SK-N-SH (cell line): Measurements from ENCODE around the gene MANBA. TPM values are rescaled to one million over a fixed set of nuclear protein-coding genes. Genes with fewer than 3 reads are reported as not detected.

Source experiments
- CTCF ChIA-PET: fragments of 300-600, 350-600 bp; formaldehyde crosslinking; extraction: SDS; loops from one replicate; lab custom pipeline; 2021; lab: Yijun Ruan, JAX
- POLR2A ChIA-PET: fragments of 350-600 bp; sonication (Branson Sonifier 250); formaldehyde crosslinking; extraction: SDS; loops from one replicate; lab custom pipeline; 2020; ENCODE audit warnings: antibody characterized with exemption, inconsistent platforms; lab: Yijun Ruan, JAX
- DNase-seq: peaks from one replicate; pipeline ENCODE4 v3.0.0; 2012
- H2AFZ ChIP-seq: fragments of 200-600 bp; sonication (generic); 2 replicates; pipeline ENCODE4 v1.8.1; 2016; ENCODE audit warnings: antibody characterized with exemption, mild to moderate bottlenecking, low read depth
- H3F3A ChIP-seq: fragments of 200-600 bp; sonication (generic); replicated peaks from 2 replicates; pipeline ENCODE3; 2016; ENCODE audit warnings: antibody characterized with exemption, mild to moderate bottlenecking; ENCODE audit not compliant: insufficient read depth
- H3K27ac ChIP-seq, 2 experiments: fragments of 200-500 bp in 1 of 2; fragments of 200-600 bp in 1 of 2; sonication (Bioruptor generic) in 1 of 2; sonication (generic), shearing (Covaris generic) in 1 of 2; 2 replicates each; pipeline versions ENCODE4 v1.5.1 to v1.6.1; 2014 to 2016; ENCODE audit warnings: low read depth in 2 of 2, inconsistent platforms in 1 of 2, low read length in 1 of 2, mild to moderate bottlenecking in 1 of 2, mixed read lengths in 1 of 2
- H3K27me3 ChIP-seq: fragments of 200-600 bp; sonication (generic), shearing (Covaris generic); 2 replicates; pipeline ENCODE4 v1.6.1; 2016; ENCODE audit warnings: mixed run types; ENCODE audit not compliant: insufficient read depth
- H3K36me3 ChIP-seq, 2 experiments: fragments of 200-500 bp in 1 of 2; fragments of 200-600 bp in 1 of 2; sonication (Bioruptor generic) in 1 of 2; sonication (generic) in 1 of 2; replicated peaks in 1 of 2; 2 replicates each; pipeline versions ENCODE3 to v1.5.1; 2014 to 2016; ENCODE audit warnings: low read length in 1 of 2, mild to moderate bottlenecking in 1 of 2; ENCODE audit not compliant: insufficient read depth in 2 of 2, control insufficient read depth in 1 of 2
- H3K4me1 ChIP-seq, 2 experiments: fragments of 200-500 bp in 1 of 2; fragments of 200-600 bp in 1 of 2; sonication (Bioruptor generic) in 1 of 2; sonication (generic), shearing (Covaris generic) in 1 of 2; 2 replicates each; pipeline versions ENCODE4 v1.5.1 to v1.6.1; 2014 to 2016; ENCODE audit warnings: low read depth in 1 of 2, low read length in 1 of 2, mixed run types in 1 of 2; ENCODE audit not compliant: insufficient read depth in 2 of 2, control insufficient read depth in 1 of 2
- H3K4me2 ChIP-seq: fragments of 200-600 bp; sonication (generic), shearing (Covaris generic); 2 replicates; pipeline ENCODE4 v1.6.1; 2017; ENCODE audit warnings: mixed run types
- H3K4me3 ChIP-seq, 2 experiments: fragments of 200-500 bp in 1 of 2; fragments of 200-600 bp in 1 of 2; sonication (Bioruptor generic) in 1 of 2; sonication (generic), shearing (Covaris generic) in 1 of 2; 2 replicates each; pipeline versions ENCODE4 v1.5.1 to v1.8.1; 2014 to 2016; ENCODE audit warnings: low read depth in 2 of 2, inconsistent platforms in 1 of 2, low read length in 1 of 2, mild to moderate bottlenecking in 1 of 2, mixed read lengths in 1 of 2, moderate library complexity in 1 of 2
- H3K79me2 ChIP-seq: fragments of 200-600 bp; sonication (generic); 2 replicates; pipeline ENCODE4 v1.8.1; 2017; ENCODE audit warnings: mild to moderate bottlenecking; ENCODE audit not compliant: insufficient read depth
- H3K9ac ChIP-seq: fragments of 200-600 bp; sonication (generic); 2 replicates; pipeline ENCODE4 v1.6.1; 2017; ENCODE audit warnings: mixed run types
- H3K9me2 ChIP-seq: fragments of 200-600 bp; sonication (generic); 2 replicates; pipeline ENCODE4 v1.6.1; 2017; ENCODE audit warnings: mixed run types
- H3K9me3 ChIP-seq: fragments of 200-600 bp; sonication (generic); 2 replicates; pipeline ENCODE4 v1.6.1; 2017; ENCODE audit warnings: mixed run types, mild to moderate bottlenecking, moderate library complexity
- H4K20me1 ChIP-seq: fragments of 200-600 bp; sonication (generic); 2 replicates; pipeline ENCODE4 v1.6.1; 2017; ENCODE audit warnings: mild to moderate bottlenecking, mixed run types; ENCODE audit not compliant: insufficient read depth
- CHD2 ChIP-seq: fragments of 150-350 bp; IDR thresholded peaks from 2 replicates; pipeline ENCODE4 v1.6.1; 2018; ENCODE audit warnings: low read length; ENCODE audit not compliant: partially characterized antibody
- EP300 ChIP-seq, 2 experiments: IDR thresholded peaks; 2 replicates each; pipeline versions ENCODE4 v1.4.0 to v1.6.1; 2012; ENCODE audit warnings: borderline replicate concordance in 1 of 2, low read depth in 1 of 2, low read length in 1 of 2
- EZH2phosphoT487 ChIP-seq: fragments of 200-600 bp; sonication (generic); IDR thresholded peaks from 2 replicates; pipeline ENCODE4 v1.6.1; 2017; ENCODE audit warnings: low read depth, mixed run types, mild to moderate bottlenecking, antibody characterized with exemption, moderate library complexity, borderline replicate concordance
- FOSL2 ChIP-seq: IDR thresholded peaks from 2 replicates; pipeline ENCODE4 v1.4.0; 2012; ENCODE audit warnings: low read depth, mild to moderate bottlenecking, moderate library complexity, borderline replicate concordance
- FOXM1 ChIP-seq: IDR thresholded peaks from 2 replicates; pipeline ENCODE4 v1.4.0; 2012; ENCODE audit warnings: low read depth, mild to moderate bottlenecking
- IRF3 ChIP-seq: fragments of 150-350 bp; IDR thresholded peaks from 2 replicates; pipeline ENCODE4 v1.6.1; 2016; ENCODE audit warnings: mild to moderate bottlenecking, low read depth, low read length
- JUND ChIP-seq: IDR thresholded peaks from 2 replicates; pipeline ENCODE4 v1.4.0; 2012
- MAX ChIP-seq: IDR thresholded peaks from 2 replicates; pipeline ENCODE4 v1.4.0; 2012; ENCODE audit warnings: low read depth
- NFIC ChIP-seq: IDR thresholded peaks from 2 replicates; pipeline ENCODE4 v1.4.0; 2012; ENCODE audit warnings: borderline replicate concordance
- PBX3 ChIP-seq: IDR thresholded peaks from 2 replicates; pipeline ENCODE4; 2012
- POLR2AphosphoS5 ChIP-seq: IDR thresholded peaks from 2 replicates; pipeline ENCODE4 v1.6.1; 2012; ENCODE audit warnings: low read depth, low read length
- RAD21 ChIP-seq: IDR thresholded peaks from 2 replicates; pipeline ENCODE4 v1.6.1; 2012; ENCODE audit warnings: mild to moderate bottlenecking, low read length
- RFX5 ChIP-seq: IDR thresholded peaks from 2 replicates; pipeline ENCODE4 v1.6.1; 2012; ENCODE audit warnings: mild to moderate bottlenecking, improper control_type of control experiment, low read length
- SMC3 ChIP-seq: IDR thresholded peaks from 2 replicates; pipeline ENCODE4 v1.6.1; 2012; ENCODE audit warnings: low read depth, low read length, improper control_type of control experiment
- TAF1 ChIP-seq: IDR thresholded peaks from 2 replicates; pipeline ENCODE4 v1.6.1; 2012; ENCODE audit warnings: low read depth, mild to moderate bottlenecking, low read length, moderate library complexity, borderline replicate concordance
- TCF12 ChIP-seq: IDR thresholded peaks from 2 replicates; pipeline ENCODE4 v1.4.0; 2012
- TEAD4 ChIP-seq: IDR thresholded peaks from 2 replicates; pipeline ENCODE4 v1.4.0; 2012; ENCODE audit warnings: mild to moderate bottlenecking, borderline replicate concordance; ENCODE audit not compliant: insufficient read depth
- USF1 ChIP-seq: IDR thresholded peaks from 2 replicates; pipeline ENCODE4 v1.4.0; 2012; ENCODE audit warnings: low read depth, borderline replicate concordance
- USF2 ChIP-seq: fragments of 150-350 bp; IDR thresholded peaks from 2 replicates; pipeline ENCODE4 v1.6.1; 2017; ENCODE audit warnings: antibody characterized with exemption, low read length, low read depth, borderline replicate concordance
- ZBTB33 ChIP-seq: IDR thresholded peaks from 2 replicates; pipeline ENCODE4 v1.4.0; 2012; ENCODE audit warnings: low read depth, borderline replicate concordance
- WGBS: methylation state at CpG from one replicate; pipeline ENCODE4 v1.1.6; 2017; ENCODE audit warnings: low lambda C conversion rate; 5-methylcytosine and 5-hydroxymethylcytosine counted together
- polyA plus RNA-seq, 3 experiments: library from polyadenylated mRNA; depleted of rRNA; stranded (reverse); fragments of >200 nt; gene quantifications; 2 replicates each; pipeline ENCODE4 v1.2.3, GENCODE V29; 2012

MANBA gene
- polyA plus RNA-seq, 1 of the 3 experiments (the other 2 are of a cell fraction), result 13.4 TPM

- peaks cover 7 to 14% of the 10 kb centered on the region in 2 experiments for H3K36me3 ChIP-seq
- peaks cover 0 to 16% of the 10 kb centered on the region in 2 experiments; a peak in 2 of 4 replicates for H3K4me1 ChIP-seq
- H4K20me1 ChIP-seq, result no peaks in the 10 kb centered on the region
- no peak overlapping the region for H2AFZ ChIP-seq
- H3K4me3 ChIP-seq, result no peak overlapping the region
- WGBS, result 37% methylated on average over 4 of the region's 4 CpGs
- no peaks in the 10 kb centered on the region for H3K79me2 ChIP-seq
- no peak overlapping the region for H3K9ac ChIP-seq
- no peaks in the 10 kb centered on the region for H3K9me3 ChIP-seq
- peak overlapping the region; percentile 6; the same call in 1 of the 2 replicates for H3K4me2 ChIP-seq
- H3F3A ChIP-seq, result peaks cover 18% of the 10 kb centered on the region
- peak overlapping the region in 1 of 2 experiments; percentile 43; a peak in 2 of 4 replicates for H3K27ac ChIP-seq
- H3K27me3 ChIP-seq, result no peaks in the 10 kb centered on the region
- ChIA-PET POLR2A (no interaction called here), CTCF (no interaction called here)
- no peaks in the 10 kb centered on the region for H3K9me2 ChIP-seq
- DNase-seq, result no peak
- no peak for TF ChIP-seq FOXM1
- TF ChIP-seq MAX, result peak; percentile 58; the same call in 1 of the 2 replicates
- TF ChIP-seq EP300 (IDR thresholded peaks at IDR 0.05; ENCODE audit: borderline replicate concordance in 1 of 2, low read depth in 1 of 2, low read length in 1 of 2), result 0 out of 4 replicates have a peak, but pooled peaks of 1 of the 2 experiments have one; percentile 25
- no peak for TF ChIP-seq TAF1
- no peak for TF ChIP-seq SMC3
- TF ChIP-seq JUND, result peak; percentile 71
- TF ChIP-seq TEAD4, result no peak
- TF ChIP-seq RFX5, result no peak
- TF ChIP-seq PBX3, result peak; percentile 58; the same call in 1 of the 2 replicates
- TF ChIP-seq EZH2phosphoT487, result no peak
- TF ChIP-seq TCF12, result peak; percentile 53; the same call in 1 of the 2 replicates
- TF ChIP-seq FOSL2, result peak; percentile 73; the same call in 1 of the 2 replicates
- TF ChIP-seq IRF3, result no peak
- TF ChIP-seq RAD21, result no peak
- TF ChIP-seq, all 33 proteins: peak for 6
These were observed 76.1 kb downstream of the MANBA start for GRCh38 chr4:102684610-102685052.

GRCh38 chr4:102683881-102684609 is 76.7 kb downstream of the MANBA start:
- 63% methylated on average over 4 of the region's 5 CpGs for WGBS
- H3K9me3 ChIP-seq, result no peaks in the 10 kb centered on the region
- H3K27me3 ChIP-seq, result no peaks in the 10 kb centered on the region
- H3K9ac ChIP-seq, result no peak overlapping the region
- ChIA-PET POLR2A (no interaction called here), CTCF (no interaction called here)
- peaks cover 18% of the 10 kb centered on the region for H3F3A ChIP-seq
- DNase-seq, result no peak
- H4K20me1 ChIP-seq, result no peaks in the 10 kb centered on the region
- H3K4me1 ChIP-seq, result peaks cover 0 to 16% of the 10 kb centered on the region in 2 experiments; a peak in 3 of 4 replicates
- H2AFZ ChIP-seq, result no peak overlapping the region
- H3K27ac ChIP-seq, result peak overlapping the region; percentile 28 to 43; a peak in 3 of 4 replicates
- peak overlapping the region; percentile 6; the same call in 1 of the 2 replicates for H3K4me2 ChIP-seq
- H3K4me3 ChIP-seq, result no peak overlapping the region
- peaks cover 4 to 15% of the 10 kb centered on the region in 2 experiments for H3K36me3 ChIP-seq
- no peaks in the 10 kb centered on the region for H3K79me2 ChIP-seq
- no peaks in the 10 kb centered on the region for H3K9me2 ChIP-seq
- TF ChIP-seq CHD2 (no peak), USF1 (no peak), NFIC (no peak), ZBTB33 (no peak), POLR2AphosphoS5 (no peak), USF2 (no peak)
